K562 (cell line): ENCODE measurements around the gene MEGF11. TPM values are rescaled to one million over a fixed set of nuclear protein-coding genes. Genes with fewer than 3 reads are reported as not detected.

Experiments
- ATAC-seq: fragments of 200-7000 bp; cut with Tn5 transposase; 3 replicates; pipeline ENCODE4 v1.9.1; 2020; ENCODE audit warnings: moderate library complexity
- BruUV-seq: library from RNA; stranded (reverse); fragments of 400-500 nt; replicated peaks from 2 replicates; lab custom pipeline; 2021; lab: Mats Ljungman, UMichigan
- CTCF ChIA-PET: fragments of 300-600 bp; formaldehyde crosslinking; extraction: SDS; loops from one replicate; lab custom pipeline; 2021; ENCODE audit warnings: low intra/inter-chr PET ratio; lab: Yijun Ruan, JAX
- POLR2A ChIA-PET: fragments of 300-600, 350-650 bp; sonication (Branson Sonifier 250); formaldehyde crosslinking; extraction: SDS; loops from one replicate; lab custom pipeline; 2021; ENCODE audit warnings: antibody characterized with exemption, inconsistent platforms; lab: Yijun Ruan, JAX
- DNase-seq, 4 experiments: peaks; one replicate each; pipeline versions ENCODE4 v3.0.0 to v3.0.0-alpha.2; 2011 to 2018; ENCODE audit warnings: low spot score in 3 of 4, mixed read lengths in 3 of 4; ENCODE audit errors: extremely low read depth in 1 of 4
- FAIRE-seq: peaks from 2 replicates; lab custom pipeline; 2011; peaks lifted over from hg19 to GRCh38; lab: Jason Lieb, UNC
- H2AFZ ChIP-seq: 2 replicates; pipeline ENCODE4 v1.6.0; 2011; ENCODE audit warnings: low read depth, low read length, control low read depth, inconsistent platforms
- H3K27ac ChIP-seq: fragments of 200-600 bp; 3 replicates; pipeline ENCODE4 v1.8.0; 2011; ENCODE audit warnings: low read depth, mild to moderate bottlenecking, control low read depth, inconsistent platforms, low read length, moderate library complexity, mixed read lengths; ENCODE audit errors: extremely low read depth
- H3K27me3 ChIP-seq, 2 experiments: fragments of 300-600 bp in 1 of 2; 2 replicates in 1 of 2; 3 replicates in 1 of 2; pipeline versions ENCODE4 v1.6.0 to v1.8.0; 2011; ENCODE audit warnings: inconsistent platforms in 2 of 2, low read length in 2 of 2, mild to moderate bottlenecking in 1 of 2, mixed read lengths in 1 of 2, moderate library complexity in 1 of 2; ENCODE audit not compliant: control insufficient read depth in 2 of 2, insufficient read depth in 2 of 2
- H3K36me3 ChIP-seq: fragments of 300-600 bp; 3 replicates; pipeline ENCODE4 v1.8.0; 2011; ENCODE audit warnings: mild to moderate bottlenecking, low read length, inconsistent platforms; ENCODE audit not compliant: control insufficient read depth, insufficient read depth
- H3K4me1 ChIP-seq, 2 experiments: fragments of 200-600 bp in 1 of 2; replicated peaks in 1 of 2; 2 replicates in 1 of 2; 3 replicates in 1 of 2; pipeline versions ENCODE4 v1.5.1 to v1.8.0; 2011; ENCODE audit warnings: inconsistent platforms in 2 of 2, low read length in 2 of 2, mild to moderate bottlenecking in 1 of 2, mixed read lengths in 1 of 2, moderate library complexity in 1 of 2; ENCODE audit not compliant: control insufficient read depth in 2 of 2, insufficient read depth in 2 of 2
- H3K4me2 ChIP-seq: 2 replicates; pipeline ENCODE4 v1.6.1; 2011; ENCODE audit warnings: low read length, control low read depth, inconsistent platforms, mixed read lengths; ENCODE audit not compliant: insufficient read depth
- H3K4me3 ChIP-seq: fragments of 200-600 bp; sonication (generic), shearing (Covaris generic); 2 replicates; pipeline ENCODE4 v1.5.1; 2016; ENCODE audit warnings: control low read depth, inconsistent platforms
- H3K79me2 ChIP-seq: fragments of 200-600 bp; 3 replicates; pipeline ENCODE4 v1.8.0; 2011; ENCODE audit warnings: low read length, inconsistent platforms; ENCODE audit not compliant: control insufficient read depth, insufficient read depth
- H3K9ac ChIP-seq, 2 experiments: 2 replicates each; pipeline versions ENCODE4 v1.6.0 to v1.6.1; 2011; ENCODE audit warnings: low read depth in 2 of 2, low read length in 2 of 2, control low read depth in 1 of 2, inconsistent platforms in 1 of 2, mild to moderate bottlenecking in 1 of 2, mixed read lengths in 1 of 2; ENCODE audit not compliant: insufficient read depth in 1 of 2
- H3K9me1 ChIP-seq: one replicate; pipeline ENCODE4 v1.6.0; 2011; ENCODE audit warnings: inconsistent platforms, mild to moderate bottlenecking, low read length, moderate library complexity; ENCODE audit not compliant: control insufficient read depth, insufficient read depth
- H3K9me3 ChIP-seq: replicated peaks from 2 replicates; pipeline ENCODE4 v1.5.1; 2011; ENCODE audit warnings: low read depth, low read length, inconsistent platforms; ENCODE audit not compliant: control insufficient read depth, insufficient read depth
- H4K20me1 ChIP-seq: replicated peaks from 2 replicates; pipeline ENCODE4 v1.6.1; 2011; ENCODE audit warnings: low read length, inconsistent platforms, mixed read lengths; ENCODE audit not compliant: control insufficient read depth, insufficient read depth
- FUS ChIP-seq: fragments of 200-400 bp; formaldehyde crosslinking; optimal IDR thresholded peaks from 2 replicates; pipeline ENCODE3; 2017; ENCODE audit warnings: low read depth, low read length
- GATAD2B ChIP-seq: fragments of 450-650 bp; IDR thresholded peaks from 2 replicates; pipeline ENCODE4 v1.6.1; 2017; ENCODE audit warnings: mild to moderate bottlenecking, borderline replicate concordance
- ILF3 ChIP-seq: fragments of 450-650 bp; IDR thresholded peaks from 2 replicates; pipeline ENCODE4 v1.6.1; 2018; ENCODE audit warnings: antibody characterized with exemption, mild to moderate bottlenecking, moderate library complexity, borderline replicate concordance
- LCOR ChIP-seq: sonication (generic); formaldehyde crosslinking; IDR thresholded peaks from 2 replicates; pipeline ENCODE4 v1.8.0; 2022; ENCODE audit warnings: mild to moderate bottlenecking, missing genetic modification reagents
- NONO ChIP-seq, 2 experiments: fragments of 200-400 bp in 1 of 2; fragments of 450-650 bp in 1 of 2; formaldehyde crosslinking in 1 of 2; IDR thresholded peaks; 2 replicates each; pipeline ENCODE4 v1.6.1; 2017; ENCODE audit warnings: low read depth in 2 of 2, mild to moderate bottlenecking in 2 of 2, moderate library complexity in 2 of 2, low read length in 1 of 2
- PHF21A ChIP-seq: fragments of 450-650 bp; IDR thresholded peaks from 2 replicates; pipeline ENCODE4 v1.6.1; 2017; ENCODE audit warnings: low read depth, borderline replicate concordance
- SPI1 ChIP-seq: IDR thresholded peaks from 2 replicates; pipeline ENCODE4 v1.6.1; 2011; ENCODE audit warnings: low read depth, low read length, control low read depth, borderline replicate concordance
- TAF1 ChIP-seq: IDR thresholded peaks from 2 replicates; pipeline ENCODE4 v1.6.1; 2011; ENCODE audit warnings: mild to moderate bottlenecking, low read length, moderate library complexity; ENCODE audit not compliant: insufficient read depth, control insufficient read depth, severe bottlenecking; ENCODE audit errors: extremely low read depth
- XRCC4 ChIP-seq: IDR thresholded peaks from one replicate; pipeline ENCODE4 v1.6.1; 2011; ENCODE audit not compliant: insufficient read depth, insufficient read length; ENCODE audit errors: extremely low read depth
- ZC3H4 ChIP-seq: sonication (generic); formaldehyde crosslinking; IDR thresholded peaks from 2 replicates; pipeline ENCODE4 v1.9.0; 2021; ENCODE audit warnings: missing genetic modification reagents, borderline replicate concordance
- ZNF174 ChIP-seq: fragments of 250-450 bp; sonication (Bioruptor Pico); IDR thresholded peaks from 2 replicates; pipeline ENCODE4 v1.4.0; 2020; ENCODE audit warnings: mild to moderate bottlenecking
- ZNF197 ChIP-seq: fragments of 200-800 bp; sonication (Bioruptor generic); IDR thresholded peaks from 2 replicates; pipeline ENCODE4 v1.6.1; 2016; ENCODE audit warnings: low read depth, missing genetic modification characterization, missing compliant biosample characterization
- WGBS: fragments of 100-300 bp; shearing (Covaris generic); methylation state at CpG from one replicate; pipeline ENCODE4 v1.1.6; 2016; ENCODE audit warnings: low coverage, mixed read lengths; ENCODE audit not compliant: insufficient coverage; ENCODE audit errors: missing lambda C conversion rate; 5-methylcytosine and 5-hydroxymethylcytosine counted together
- in situ Hi-C: fragments of 300-500 bp; cut with MboI; formaldehyde crosslinking; loops from 4 replicates; pipeline ENCODE4 v1.15.0; 2018; ENCODE audit warnings: inconsistent platforms, mixed read lengths
- intact Hi-C: fragments of 100-400 bp; cut with micrococcal nuclease; formaldehyde crosslinking; loops from 2 replicates; pipeline ENCODE4 v1.14.2; 2022
- polyA plus RNA-seq, 8 experiments: library from polyadenylated mRNA; depleted of rRNA in 4 of 8; stranded (reverse) in 5 of 8; unstranded in 3 of 8; fragments of >200 nt; fragmentation: Nextera tagmentation in 2 of 8; fragmentation: Illumina TruSeq in 1 of 8; extraction: Ambion mirVana in 2 of 8; extraction: Trizol in 1 of 8; gene quantifications; 2 replicates each; pipeline versions ENCODE4 v1.2.1 to v1.2.3, GENCODE V29; 2011 to 2014; ENCODE audit warnings: inconsistent platforms in 1 of 8, missing spikeins in 1 of 8
- total RNA-seq, 7 experiments: library from RNA; depleted of rRNA in 6 of 7; stranded (reverse); fragments of >200 nt in 6 of 7; fragmentation: Illumina TruSeq in 2 of 7; extraction: Trizol in 2 of 7; gene quantifications; 2 replicates each; pipeline versions ENCODE4 v1.2.1 to v1.2.3, GENCODE V29; 2011 to 2021; ENCODE audit warnings: low replicate concordance in 1 of 7
- TF ChIP-seq, protein P1 (sequence below): fragments of 250-450 bp; sonication (Bioruptor Pico); IDR thresholded peaks from 2 replicates; pipeline ENCODE4 v1.5.0; 2021
- TF ChIP-seq, protein P2 (sequence below), 2 experiments: fragments of 450-650 bp; conservative IDR thresholded peaks; 2 replicates each; pipeline ENCODE4 v1.6.1; 2017; ENCODE audit warnings: mild to moderate bottlenecking in 2 of 2, moderate library complexity in 2 of 2

The MEGF11 gene
- total and polyA plus RNA-seq, 9 of the 15 experiments (the other 6 are each of a cell fraction or from before 2014, with no cell fraction given) = 0.06 to 0.23 (median 0.20) TPM; not detected in 6

DNA sequence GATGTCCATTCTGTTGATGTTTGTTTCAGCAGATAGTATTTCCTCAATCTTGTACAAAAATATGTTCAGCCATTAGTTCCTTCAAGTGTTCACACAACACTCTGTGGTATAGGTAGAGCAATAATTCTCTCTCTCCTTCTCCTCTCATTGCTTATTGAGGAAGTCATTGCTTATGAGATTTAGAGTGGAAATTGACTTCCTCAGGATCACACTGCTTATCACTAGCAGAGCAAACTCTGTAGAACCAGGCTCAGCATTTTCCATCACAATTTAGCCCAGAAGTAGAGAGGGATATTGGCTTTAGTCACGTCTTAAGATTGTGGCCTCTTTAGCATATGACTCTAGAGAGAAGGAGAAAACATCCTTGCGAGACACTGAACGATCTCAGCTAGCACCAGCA is 353.1 kb downstream of the MEGF11 start:
- Histone ChIP-seq H3K4me3 (no peak overlapping the region), H3K9me1 (no peaks in the 10 kb centered on the region), H4K20me1 (peaks cover 4% of the 10 kb centered on the region; the same call in 1 of the 2 replicates), H3K27me3 (no peaks in the 10 kb centered on the region), H2AFZ (no peak overlapping the region), H3K79me2 (peaks cover 3% of the 10 kb centered on the region; the same call in 1 of the 3 replicates), H3K4me1 (peaks cover 6 to 43% of the 10 kb centered on the region in 2 experiments), H3K9me3 (no peaks in the 10 kb centered on the region), H3K4me2 (no peak overlapping the region), H3K27ac (no peak overlapping the region), H3K36me3 (peaks cover 83% of the 10 kb centered on the region), H3K9ac (no peak overlapping the region)
- intact Hi-C loops (no loop called here), in situ Hi-C loops (no loop called here)
- FAIRE-seq (no peak), DNase-seq (no peak), ATAC-seq (no peak)
- 62% methylated on average over 2 of the region's 3 CpGs for WGBS
- TF ChIP-seq ZC3H4 (CRISPR knock-in tag) = no peak
- peak; percentile 51; the same call in 1 of the 2 replicates for TF ChIP-seq SPI1
- ChIA-PET POLR2A (interaction anchor here (0.9 to 1.3 kb wide), 2 partner anchors 10 to 55 kb away, joined by 3 read pairs; no protein-coding TSS in a partner anchor), CTCF (no interaction called here)
- no TSS peak for BruUV-seq

DNA sequence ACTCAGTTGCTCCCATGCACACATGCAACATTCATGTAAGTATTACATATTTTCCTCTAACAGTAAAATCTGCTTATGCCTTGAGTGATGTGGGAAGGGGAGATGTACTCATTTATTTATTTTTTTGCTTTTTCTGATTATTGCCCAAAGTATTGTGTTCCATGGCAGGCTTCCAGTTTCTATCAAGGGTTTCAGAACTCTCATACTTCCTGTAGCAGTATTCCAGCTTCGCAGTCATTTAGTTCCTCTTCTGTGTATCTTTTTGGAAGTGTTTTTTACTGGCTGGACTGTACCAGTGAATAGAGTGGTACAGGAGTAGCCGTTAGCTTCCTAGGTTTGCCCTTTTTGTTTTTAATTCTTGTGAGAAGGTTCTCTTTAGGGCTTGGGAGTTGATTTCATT is 357.3 kb downstream of the MEGF11 start:
- WGBS = 89% methylated on average over 2 of the region's 2 CpGs
- ChIA-PET POLR2A (no interaction called here), CTCF (no interaction called here)
- no peaks in the 10 kb centered on the region for H3K27me3 ChIP-seq
- H3K79me2 ChIP-seq = peaks cover 2% of the 10 kb centered on the region; the same call in 2 of the 3 replicates
- no peaks in the 10 kb centered on the region for H3K9me3 ChIP-seq
- in situ Hi-C loops = no loop called here
- H3K4me1 ChIP-seq = peaks cover 0 to 8% of the 10 kb centered on the region in 2 experiments; a peak in 2 of 5 replicates
- no TSS peak for BruUV-seq
- DNase-seq = no peak
- intact Hi-C loops = no loop called here
- H2AFZ ChIP-seq = no peak overlapping the region
- no peak overlapping the region for H3K9ac ChIP-seq
- H3K36me3 ChIP-seq = peaks cover 73% of the 10 kb centered on the region
- ATAC-seq = no peak
- H3K4me2 ChIP-seq = no peak overlapping the region
- no peaks in the 10 kb centered on the region; the same call in 1 of the 2 replicates for H4K20me1 ChIP-seq
- H3K27ac ChIP-seq = no peak overlapping the region
- no peak for FAIRE-seq
- no peak overlapping the region for H3K4me3 ChIP-seq
- H3K9me1 ChIP-seq = no peaks in the 10 kb centered on the region
- TF ChIP-seq ZNF197 (CRISPR knock-in tag) (no peak), NONO (IDR thresholded peaks at IDR 0.05; ENCODE audit: low read depth in 2 of 2, low read length in 1 of 2) (no peak), PHF21A (no peak), GATAD2B (no peak), FUS (no peak), ILF3 (no peak), LCOR (CRISPR knock-in tag) (no peak), XRCC4 (no peak), ZNF174 (CRISPR knock-in tag) (no peak), TAF1 (no peak)
- TF ChIP-seq, protein P1, sequence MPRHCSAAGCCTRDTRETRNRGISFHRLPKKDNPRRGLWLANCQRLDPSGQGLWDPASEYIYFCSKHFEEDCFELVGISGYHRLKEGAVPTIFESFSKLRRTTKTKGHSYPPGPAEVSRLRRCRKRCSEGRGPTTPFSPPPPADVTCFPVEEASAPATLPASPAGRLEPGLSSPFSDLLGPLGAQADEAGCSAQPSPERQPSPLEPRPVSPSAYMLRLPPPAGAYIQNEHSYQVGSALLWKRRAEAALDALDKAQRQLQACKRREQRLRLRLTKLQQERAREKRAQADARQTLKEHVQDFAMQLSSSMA = no peak
- TF ChIP-seq, protein P2, sequence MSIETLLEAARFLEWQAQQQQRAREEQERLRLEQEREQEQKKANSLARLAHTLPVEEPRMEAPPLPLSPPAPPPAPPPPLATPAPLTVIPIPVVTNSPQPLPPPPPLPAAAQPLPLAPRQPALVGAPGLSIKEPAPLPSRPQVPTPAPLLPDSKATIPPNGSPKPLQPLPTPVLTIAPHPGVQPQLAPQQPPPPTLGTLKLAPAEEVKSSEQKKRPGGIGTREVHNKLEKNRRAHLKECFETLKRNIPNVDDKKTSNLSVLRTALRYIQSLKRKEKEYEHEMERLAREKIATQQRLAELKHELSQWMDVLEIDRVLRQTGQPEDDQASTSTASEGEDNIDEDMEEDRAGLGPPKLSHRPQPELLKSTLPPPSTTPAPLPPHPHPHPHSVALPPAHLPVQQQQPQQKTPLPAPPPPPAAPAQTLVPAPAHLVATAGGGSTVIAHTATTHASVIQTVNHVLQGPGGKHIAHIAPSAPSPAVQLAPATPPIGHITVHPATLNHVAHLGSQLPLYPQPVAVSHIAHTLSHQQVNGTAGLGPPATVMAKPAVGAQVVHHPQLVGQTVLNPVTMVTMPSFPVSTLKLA (conservative IDR thresholded peaks at IDR 0.05) = no peak
